Suprapubic skin (tissue), 4 donors: ENCODE results near the gene RRBP1.

Source experiments
- CTCF ChIP-seq, 2 donors: fragments of 200-600 bp in 1 of 2; fragments of 450-650 bp in 1 of 2; sonication (generic) in 1 of 2; IDR thresholded peaks; one replicate each; pipeline ENCODE4 v1.5.1; 2016 to 2019; ENCODE audit warnings: antibody characterized with exemption in 2 of 2, mild to moderate bottlenecking in 1 of 2, moderate library complexity in 1 of 2
- EP300 ChIP-seq: sonication (generic); formaldehyde crosslinking; IDR thresholded peaks from one replicate; pipeline ENCODE4 v1.6.1; 2017; ENCODE audit warnings: antibody characterized with exemption
- POLR2A ChIP-seq, 2 donors: fragments of 450-650 bp; IDR thresholded peaks; one replicate each; pipeline ENCODE4 v1.6.1; 2017; ENCODE audit warnings: antibody characterized with exemption in 2 of 2, mild to moderate bottlenecking in 2 of 2, moderate library complexity in 2 of 2
- POLR2AphosphoS5 ChIP-seq, 3 donors: sonication (generic); formaldehyde crosslinking; IDR thresholded peaks; one replicate each; pipeline ENCODE4 v1.6.1; 2017; ENCODE audit warnings: antibody characterized with exemption in 3 of 3

GRCh38 chr20:17595856-17596255, 86.2 kb downstream of the RRBP1 start:
- no peak for TF ChIP-seq CTCF (IDR thresholded peaks at IDR 0.05)
- TF ChIP-seq POLR2AphosphoS5 (IDR thresholded peaks at IDR 0.05) = no peak
- no peak for TF ChIP-seq EP300
- TF ChIP-seq POLR2A (IDR thresholded peaks at IDR 0.05) = no peak
